OCI-LY3 (cell line): ENCODE data around the gene RTN4RL1.

Experiments used
- H2AFZ ChIP-seq: fragments of 200-600, 300-600 bp; shearing (Covaris generic); 2 replicates; pipeline ENCODE4 v1.6.0; 2014; ENCODE audit warnings: antibody characterized with exemption, low read depth, low read length
- H3K27ac ChIP-seq: fragments of 200-600, 300-600 bp; sonication (generic); 2 replicates; pipeline ENCODE4 v1.5.1; 2014; ENCODE audit warnings: mild to moderate bottlenecking, low read length, moderate library complexity, mixed read lengths
- H3K27me3 ChIP-seq: fragments of 200-600, 300-600 bp; sonication (generic); 2 replicates; pipeline ENCODE4 v1.6.1; 2014; ENCODE audit warnings: low read depth, low read length, mixed read lengths
- H3K36me3 ChIP-seq: fragments of 200-600, 300-600 bp; sonication (generic); replicated peaks from 2 replicates; pipeline ENCODE3; 2014; ENCODE audit warnings: low read depth, low read length, mixed read lengths
- H3K4me1 ChIP-seq: fragments of 300-600, 200-600 bp; sonication (generic); 2 replicates; pipeline ENCODE4 v1.6.1; 2014; ENCODE audit warnings: low read length, mixed read lengths
- H3K4me2 ChIP-seq: fragments of 200-600, 300-600 bp; sonication (generic); 2 replicates; pipeline ENCODE4 v1.6.1; 2014; ENCODE audit warnings: low read length, mixed read lengths
- H3K4me3 ChIP-seq: fragments of 300-600, 200-600 bp; sonication (generic); 2 replicates; pipeline ENCODE4 v1.5.1; 2014; ENCODE audit warnings: antibody characterized with exemption, mild to moderate bottlenecking, low read length, moderate library complexity
- H3K79me2 ChIP-seq: fragments of 300-600, 200-600 bp; shearing (Covaris generic); 2 replicates; pipeline ENCODE4 v1.6.1; 2014; ENCODE audit warnings: mild to moderate bottlenecking, low read length, mixed read lengths
- H3K9ac ChIP-seq: fragments of 300-600, 200-600 bp; shearing (Covaris generic); 2 replicates; pipeline ENCODE4 v1.6.0; 2014; ENCODE audit warnings: mild to moderate bottlenecking, low read length, moderate library complexity
- H3K9me3 ChIP-seq: fragments of 200-600, 300-600 bp; shearing (Covaris generic); 2 replicates; pipeline ENCODE4 v1.6.1; 2014; ENCODE audit warnings: low read length, mixed read lengths; ENCODE audit not compliant: insufficient read depth
- H4K20me1 ChIP-seq: fragments of 200-600, 300-600 bp; sonication (generic); 2 replicates; pipeline ENCODE4 v1.6.1; 2016; ENCODE audit warnings: low read length, mixed read lengths; ENCODE audit not compliant: insufficient read depth
- CTCF ChIP-seq: fragments of 200-600, 300-600 bp; sonication (generic); IDR thresholded peaks from 2 replicates; pipeline ENCODE4 v1.5.1; 2014; ENCODE audit warnings: antibody characterized with exemption, low read length, low read depth
- EZH2phosphoT487 ChIP-seq: fragments of 200-600 bp; shearing (Covaris generic); IDR thresholded peaks from 2 replicates; pipeline ENCODE4 v1.6.1; 2018; ENCODE audit warnings: antibody characterized with exemption, mixed run types, low read depth

The RTN4RL1 gene

GRCh38 chr17:2067608-2068024 is 42.5 kb upstream of the RTN4RL1 start:
- Histone ChIP-seq H3K4me1 (peaks cover 23% of the 10 kb centered on the region), H2AFZ (no peak overlapping the region), H3K4me2 (no peak overlapping the region), H3K27ac (no peak overlapping the region), H3K9me3 (no peaks in the 10 kb centered on the region), H3K9ac (no peak overlapping the region), H3K79me2 (no peaks in the 10 kb centered on the region), H3K27me3 (peaks cover 13% of the 10 kb centered on the region), H4K20me1 (peaks cover 57% of the 10 kb centered on the region), H3K4me3 (no peak overlapping the region), H3K36me3 (no peaks in the 10 kb centered on the region)
- TF ChIP-seq EZH2phosphoT487 (no peak), CTCF (no peak)

GRCh38 chr17:2067048-2067561 is 42.0 kb upstream of the RTN4RL1 start:
- H3K36me3 ChIP-seq, result no peaks in the 10 kb centered on the region
- H3K4me2 ChIP-seq, result no peak overlapping the region
- H4K20me1 ChIP-seq, result peaks cover 55% of the 10 kb centered on the region
- H3K4me3 ChIP-seq, result no peak overlapping the region
- TF ChIP-seq CTCF, result no peak
- no peak for TF ChIP-seq EZH2phosphoT487
- no peak overlapping the region for H3K9ac ChIP-seq
- H3K27me3 ChIP-seq, result peaks cover 13% of the 10 kb centered on the region
- H3K27ac ChIP-seq, result no peak overlapping the region
- H3K79me2 ChIP-seq, result no peaks in the 10 kb centered on the region
- peaks cover 23% of the 10 kb centered on the region for H3K4me1 ChIP-seq
- no peak overlapping the region for H2AFZ ChIP-seq
- no peaks in the 10 kb centered on the region for H3K9me3 ChIP-seq

GRCh38 chr17:2065949-2066400 is 40.8 kb upstream of the RTN4RL1 start:
- H3K4me2 ChIP-seq, result no peak overlapping the region
- H4K20me1 ChIP-seq, result peaks cover 45% of the 10 kb centered on the region
- peaks cover 13% of the 10 kb centered on the region for H3K27me3 ChIP-seq
- peaks cover 16% of the 10 kb centered on the region for H3K4me1 ChIP-seq
- no peaks in the 10 kb centered on the region for H3K36me3 ChIP-seq
- H3K4me3 ChIP-seq, result no peak overlapping the region
- H3K27ac ChIP-seq, result no peak overlapping the region
- no peaks in the 10 kb centered on the region for H3K79me2 ChIP-seq
- no peaks in the 10 kb centered on the region for H3K9me3 ChIP-seq
- no peak overlapping the region for H2AFZ ChIP-seq
- TF ChIP-seq CTCF (no peak), EZH2phosphoT487 (no peak)
- no peak overlapping the region for H3K9ac ChIP-seq

- H4K20me1 ChIP-seq, result peaks cover 40% of the 10 kb centered on the region
- no peaks in the 10 kb centered on the region for H3K36me3 ChIP-seq
- H3K9me3 ChIP-seq, result no peaks in the 10 kb centered on the region
- H3K27ac ChIP-seq, result no peak overlapping the region
- TF ChIP-seq EZH2phosphoT487, result no peak
- peak; percentile 52 for TF ChIP-seq CTCF
- no peak overlapping the region for H3K4me3 ChIP-seq
- no peaks in the 10 kb centered on the region for H3K79me2 ChIP-seq
- H3K4me1 ChIP-seq, result peaks cover 8% of the 10 kb centered on the region
- H3K4me2 ChIP-seq, result no peak overlapping the region
- no peak overlapping the region for H2AFZ ChIP-seq
- H3K9ac ChIP-seq, result no peak overlapping the region
- H3K27me3 ChIP-seq, result peaks cover 13% of the 10 kb centered on the region
Observed at GRCh38 chr17:2064980-2065785, 40.0 kb upstream of the RTN4RL1 start.
